ENCODE measurements around the gene NUP210. TPM values are rescaled to one million over a fixed set of nuclear protein-coding genes. Genes with fewer than 3 reads are reported as not detected.
"Not testable (repeated sequence)": the region's sequence is repeated elsewhere in the genome, so short reads cannot be mapped to it uniquely, and the experiment has no call there.

NUP210 gene
- total RNA-seq, 1 experiment from 2014 or later: 8.4 TPM

GRCh38 chr3:13455644-13456043, 35.5 kb upstream of the NUP210 start:
- H3K4me3 Mint-ChIP-seq (ENCODE audit: unreplicated experiment): no peak overlapping the region
- BruUV-seq (replicated peaks): TSS peak; percentile 47
- peaks cover 7% of the 10 kb centered on the region for H3K4me1 Mint-ChIP-seq (ENCODE audit: insufficient read depth, unreplicated experiment)
- no peaks in the 10 kb centered on the region for H3K36me3 Mint-ChIP-seq (ENCODE audit: insufficient read depth, unreplicated experiment)
- TF ChIP-seq, protein P1, sequence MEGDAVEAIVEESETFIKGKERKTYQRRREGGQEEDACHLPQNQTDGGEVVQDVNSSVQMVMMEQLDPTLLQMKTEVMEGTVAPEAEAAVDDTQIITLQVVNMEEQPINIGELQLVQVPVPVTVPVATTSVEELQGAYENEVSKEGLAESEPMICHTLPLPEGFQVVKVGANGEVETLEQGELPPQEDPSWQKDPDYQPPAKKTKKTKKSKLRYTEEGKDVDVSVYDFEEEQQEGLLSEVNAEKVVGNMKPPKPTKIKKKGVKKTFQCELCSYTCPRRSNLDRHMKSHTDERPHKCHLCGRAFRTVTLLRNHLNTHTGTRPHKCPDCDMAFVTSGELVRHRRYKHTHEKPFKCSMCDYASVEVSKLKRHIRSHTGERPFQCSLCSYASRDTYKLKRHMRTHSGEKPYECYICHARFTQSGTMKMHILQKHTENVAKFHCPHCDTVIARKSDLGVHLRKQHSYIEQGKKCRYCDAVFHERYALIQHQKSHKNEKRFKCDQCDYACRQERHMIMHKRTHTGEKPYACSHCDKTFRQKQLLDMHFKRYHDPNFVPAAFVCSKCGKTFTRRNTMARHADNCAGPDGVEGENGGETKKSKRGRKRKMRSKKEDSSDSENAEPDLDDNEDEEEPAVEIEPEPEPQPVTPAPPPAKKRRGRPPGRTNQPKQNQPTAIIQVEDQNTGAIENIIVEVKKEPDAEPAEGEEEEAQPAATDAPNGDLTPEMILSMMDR (IDR thresholded peaks at IDR 0.05; ENCODE audit: unreplicated experiment): no peak
- CTCF ChIA-PET: interaction anchor here (0.6 to 6.5 kb wide), 9 partner anchors 11 to 365 kb away, joined by 3 to 110 read pairs (median 4); no protein-coding TSS in a partner anchor
- POLR2A ChIA-PET: interaction anchor here (0.9 to 2.8 kb wide), 5 partner anchors 11 to 948 kb away, joined by 3 to 15 read pairs (median 3); partner anchors contain the start of gene HDAC11
- H3K27me3 Mint-ChIP-seq (ENCODE audit: insufficient read depth, unreplicated experiment): no peaks in the 10 kb centered on the region
- peak overlapping the region; percentile 63 for H3K27ac Mint-ChIP-seq (ENCODE audit: low read depth, unreplicated experiment)
- no peaks in the 10 kb centered on the region for H3K9me3 Mint-ChIP-seq (ENCODE audit: unreplicated experiment)
- intact Hi-C loops (cut with micrococcal nuclease): loop anchor here (10.0 kb wide), 1 partner anchor 151 kb away; no protein-coding TSS in a partner anchor
- no peak for DNase-seq (ENCODE audit: unreplicated experiment)

- TF ChIP-seq, protein P1 (IDR thresholded peaks at IDR 0.05; ENCODE audit: unreplicated experiment): peak; percentile 58
- no peaks in the 10 kb centered on the region for H3K27me3 Mint-ChIP-seq (ENCODE audit: insufficient read depth, unreplicated experiment)
- H3K4me1 Mint-ChIP-seq (ENCODE audit: insufficient read depth, unreplicated experiment): peaks cover 7% of the 10 kb centered on the region
- ChIA-PET POLR2A (interaction anchor here (0.8 to 3.0 kb wide), 7 partner anchors 25 to 458 kb away, joined by 3 to 34 read pairs (median 5); partner anchors contain the start of gene HDAC11), CTCF (interaction anchor here (0.5 to 6.5 kb wide), 32 partner anchors 8 to 953 kb away, joined by 3 to 110 read pairs (median 4); no protein-coding TSS in a partner anchor)
- intact Hi-C loops (cut with micrococcal nuclease): loop anchor here (1.0 to 10.0 kb wide), 3 partner anchors 148 to 360 kb away; no protein-coding TSS in a partner anchor
- peak overlapping the region; percentile 92 for H3K4me3 Mint-ChIP-seq (ENCODE audit: unreplicated experiment)
- no peaks in the 10 kb centered on the region for H3K9me3 Mint-ChIP-seq (ENCODE audit: unreplicated experiment)
- H3K36me3 Mint-ChIP-seq (ENCODE audit: insufficient read depth, unreplicated experiment): no peaks in the 10 kb centered on the region
- BruUV-seq (replicated peaks): no TSS peak
- DNase-seq (ENCODE audit: unreplicated experiment): peak; percentile 74
- H3K27ac Mint-ChIP-seq (ENCODE audit: low read depth, unreplicated experiment): peak overlapping the region; percentile 94
Observed at GRCh38 chr3:13452490-13453335, 32.6 kb upstream of the NUP210 start.

DNA sequence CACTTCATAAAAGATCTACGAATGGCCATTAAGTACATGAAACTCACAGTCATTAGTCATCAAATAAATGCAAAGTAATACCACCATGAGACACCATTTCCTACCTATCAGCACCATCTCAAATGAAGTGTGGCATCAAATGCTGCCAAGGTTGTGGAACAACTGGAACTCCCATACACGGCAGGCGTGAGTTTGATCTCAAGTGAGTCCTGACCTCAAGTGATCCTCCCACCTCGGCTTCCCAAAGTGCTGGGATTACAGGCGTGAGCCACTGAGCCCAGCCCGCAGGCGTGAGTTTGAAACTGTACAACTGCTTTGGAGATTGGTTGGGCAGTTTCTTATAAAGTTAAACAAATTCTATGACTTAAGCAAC, 31.2 kb upstream of the NUP210 start:
- Mint-ChIP-seq H3K9me3 (ENCODE audit: unreplicated experiment) (no peaks in the 10 kb centered on the region), H3K27me3 (ENCODE audit: insufficient read depth, unreplicated experiment) (no peaks in the 10 kb centered on the region), H3K36me3 (ENCODE audit: insufficient read depth, unreplicated experiment) (no peaks in the 10 kb centered on the region), H3K27ac (ENCODE audit: low read depth, unreplicated experiment) (peak overlapping the region; percentile 94), H3K4me3 (ENCODE audit: unreplicated experiment) (peak overlapping the region; percentile 92), H3K4me1 (ENCODE audit: insufficient read depth, unreplicated experiment) (peaks cover 7% of the 10 kb centered on the region)
- ChIA-PET CTCF (interaction anchor here (0.6 to 6.5 kb wide), 10 partner anchors 12 to 558 kb away, joined by 3 to 110 read pairs (median 3); no protein-coding TSS in a partner anchor), POLR2A (interaction anchor here (0.6 to 3.0 kb wide), 10 partner anchors 22 to 610 kb away, joined by 3 to 34 read pairs (median 4); partner anchors contain the start of genes HDAC11 and RPL32)
- DNase-seq (ENCODE audit: unreplicated experiment): no peak
- intact Hi-C loops (cut with micrococcal nuclease): loop anchor here (5.0 to 10.0 kb wide), 2 partner anchors 146 to 234 kb away; no protein-coding TSS in a partner anchor
- TF ChIP-seq, protein P1 (IDR thresholded peaks at IDR 0.05; ENCODE audit: unreplicated experiment): no peak
- BruUV-seq (replicated peaks): TSS peak; percentile 82

DNA sequence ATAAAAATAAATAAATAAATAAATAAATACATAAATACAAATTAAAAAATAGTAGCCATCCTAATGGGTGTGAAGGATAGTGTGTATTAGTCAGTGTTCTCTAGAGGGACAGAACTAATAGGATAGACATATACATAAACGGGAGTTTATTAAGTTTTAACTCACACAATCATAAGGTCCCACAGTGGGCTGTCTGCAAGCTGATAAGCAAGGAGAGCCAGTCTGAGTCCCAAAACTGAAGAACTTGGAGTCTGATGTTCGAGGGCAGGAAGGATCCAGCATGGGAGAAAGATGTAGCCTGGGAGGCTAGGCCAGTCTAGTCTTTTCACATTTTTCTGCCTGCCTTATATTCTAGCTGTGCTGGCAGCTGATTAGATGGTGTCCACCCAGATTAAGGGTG, 22.8 kb upstream of the NUP210 start:
- H3K27ac Mint-ChIP-seq (ENCODE audit: low read depth, unreplicated experiment); H3K36me3 Mint-ChIP-seq (ENCODE audit: insufficient read depth, unreplicated experiment); H3K4me3 Mint-ChIP-seq (ENCODE audit: unreplicated experiment); H3K27me3 Mint-ChIP-seq (ENCODE audit: insufficient read depth, unreplicated experiment); DNase-seq (ENCODE audit: unreplicated experiment); BruUV-seq (replicated peaks); H3K9me3 Mint-ChIP-seq (ENCODE audit: unreplicated experiment); intact Hi-C loops (cut with micrococcal nuclease); H3K4me1 Mint-ChIP-seq (ENCODE audit: insufficient read depth, unreplicated experiment); POLR2A ChIA-PET: not testable (repeated sequence)
- CTCF ChIA-PET: interaction anchor here (0.6 to 1.1 kb wide), 4 partner anchors 25 to 1480 kb away, joined by 3 to 6 read pairs (median 3); no protein-coding TSS in a partner anchor

All from MCF 10A (cell line).